ENCODE results near the gene SLC8A1.

- TF ChIP-seq CTCF (IDR thresholded peaks at IDR 0.05) = no peak
- no peak for TF ChIP-seq POLR2A (IDR thresholded peaks at IDR 0.05)
Observed at GRCh38 chr2:40257340-40258134, 194.4 kb downstream of the SLC8A1 start.
